Measurements from ENCODE around the gene FRMD6.

Gene FRMD6

DNA sequence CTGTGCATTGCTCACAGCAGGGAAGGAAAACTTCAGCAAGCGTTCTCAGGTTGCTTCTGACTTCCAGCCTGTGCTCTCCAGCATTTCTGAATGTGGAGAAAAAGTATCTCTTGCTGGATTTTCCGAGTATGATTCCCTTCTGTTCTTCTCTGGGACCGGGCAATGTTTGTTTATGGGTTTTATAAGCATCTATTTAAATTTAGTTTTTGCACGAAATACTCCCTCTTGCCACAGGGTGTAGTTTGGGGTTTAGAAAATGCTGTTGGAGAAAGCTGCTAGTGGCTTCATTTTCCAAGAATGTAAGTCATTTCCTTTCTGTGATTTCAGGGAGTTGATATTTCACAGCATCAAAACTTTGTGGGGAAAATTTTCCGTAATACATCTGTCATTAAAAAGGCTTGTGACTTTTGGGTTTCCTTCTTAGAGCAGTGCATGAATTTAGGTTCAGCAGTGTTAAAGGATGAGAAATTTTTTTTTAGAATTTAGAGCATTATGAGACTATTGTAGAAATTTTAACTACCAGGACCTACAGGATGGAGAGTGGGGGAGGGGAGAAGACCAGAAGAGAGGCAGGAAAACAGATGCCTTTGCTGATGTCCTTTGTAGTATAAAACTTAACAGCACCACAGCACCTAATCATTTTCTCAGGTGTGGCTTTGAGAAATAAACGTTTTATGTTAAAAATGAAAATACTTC, 1.5 kb downstream of the FRMD6 start:
- TF ChIP-seq, protein P1, sequence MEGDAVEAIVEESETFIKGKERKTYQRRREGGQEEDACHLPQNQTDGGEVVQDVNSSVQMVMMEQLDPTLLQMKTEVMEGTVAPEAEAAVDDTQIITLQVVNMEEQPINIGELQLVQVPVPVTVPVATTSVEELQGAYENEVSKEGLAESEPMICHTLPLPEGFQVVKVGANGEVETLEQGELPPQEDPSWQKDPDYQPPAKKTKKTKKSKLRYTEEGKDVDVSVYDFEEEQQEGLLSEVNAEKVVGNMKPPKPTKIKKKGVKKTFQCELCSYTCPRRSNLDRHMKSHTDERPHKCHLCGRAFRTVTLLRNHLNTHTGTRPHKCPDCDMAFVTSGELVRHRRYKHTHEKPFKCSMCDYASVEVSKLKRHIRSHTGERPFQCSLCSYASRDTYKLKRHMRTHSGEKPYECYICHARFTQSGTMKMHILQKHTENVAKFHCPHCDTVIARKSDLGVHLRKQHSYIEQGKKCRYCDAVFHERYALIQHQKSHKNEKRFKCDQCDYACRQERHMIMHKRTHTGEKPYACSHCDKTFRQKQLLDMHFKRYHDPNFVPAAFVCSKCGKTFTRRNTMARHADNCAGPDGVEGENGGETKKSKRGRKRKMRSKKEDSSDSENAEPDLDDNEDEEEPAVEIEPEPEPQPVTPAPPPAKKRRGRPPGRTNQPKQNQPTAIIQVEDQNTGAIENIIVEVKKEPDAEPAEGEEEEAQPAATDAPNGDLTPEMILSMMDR (IDR thresholded peaks at IDR 0.05) = peak; percentile 20
- Histone ChIP-seq H3K4me3 (ENCODE audit: low read depth, low read length) (peak overlapping the region; percentile 75), H3K9me3 (ENCODE audit: control insufficient read depth, low read length) (no peaks in the 10 kb centered on the region), H3K79me2 (peaks cover 7% of the 10 kb centered on the region), H3K4me2 (ENCODE audit: low read length) (peak overlapping the region; percentile 92), H3K36me3 (ENCODE audit: control insufficient read depth, insufficient read depth, low read length) (no peaks in the 10 kb centered on the region), H3K4me1 (peaks cover 2% of the 10 kb centered on the region), H3K9ac (no peak overlapping the region), H2AFZ (peak overlapping the region; percentile 98), H3K27ac (peak overlapping the region; percentile 22), H3K27me3 (ENCODE audit: control insufficient read depth, insufficient read depth, low read length) (no peaks in the 10 kb centered on the region)

DNA sequence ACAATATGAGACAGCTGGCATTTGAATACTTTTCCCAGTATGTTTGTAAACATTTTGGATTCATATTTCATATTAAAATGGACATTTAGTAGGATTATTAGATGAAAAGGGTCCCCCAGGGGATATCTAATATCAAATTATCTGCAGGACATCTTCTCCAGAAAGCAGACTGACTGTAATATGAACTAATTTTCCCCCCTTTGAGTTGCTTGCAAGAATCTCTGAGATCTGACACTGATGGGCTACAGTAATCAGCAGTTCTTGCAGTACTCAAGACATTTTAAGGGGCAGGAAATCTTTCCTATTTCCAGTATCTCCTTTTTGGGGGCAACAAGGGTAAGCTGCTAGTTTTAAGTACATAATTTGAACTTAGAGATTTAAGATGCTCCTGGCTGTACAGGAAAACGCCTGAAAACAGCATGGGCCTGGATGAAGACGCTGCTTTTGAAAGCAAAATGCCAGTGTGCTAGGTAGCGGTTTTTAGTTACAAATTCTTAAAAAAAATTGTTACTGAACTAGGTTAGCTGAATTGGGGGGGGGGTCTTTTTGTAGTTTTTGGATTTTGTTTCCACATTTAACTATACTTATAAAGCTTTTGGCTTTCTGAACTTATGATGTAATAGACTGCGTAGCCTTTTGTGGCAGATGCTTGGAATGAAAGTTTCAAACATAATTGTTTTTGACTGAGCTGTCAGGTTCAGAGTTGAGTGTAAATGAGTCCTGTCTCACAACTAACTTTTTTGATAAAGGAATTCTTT, 2.2 kb downstream of the FRMD6 start:
- no peak overlapping the region for H3K4me2 ChIP-seq (ENCODE audit: low read length)
- no peak overlapping the region for H3K9ac ChIP-seq
- no peak overlapping the region for H3K4me3 ChIP-seq (ENCODE audit: low read depth, low read length)
- peaks cover 2% of the 10 kb centered on the region for H3K4me1 ChIP-seq
- peak overlapping the region; percentile 22 for H3K27ac ChIP-seq
- H2AFZ ChIP-seq = no peak overlapping the region
- TF ChIP-seq, protein P1 (IDR thresholded peaks at IDR 0.05) = no peak
- H3K36me3 ChIP-seq (ENCODE audit: control insufficient read depth, insufficient read depth, low read length) = no peaks in the 10 kb centered on the region
- H3K9me3 ChIP-seq (ENCODE audit: control insufficient read depth, low read length) = no peaks in the 10 kb centered on the region
- H3K27me3 ChIP-seq (ENCODE audit: control insufficient read depth, insufficient read depth, low read length) = no peaks in the 10 kb centered on the region
- peaks cover 9% of the 10 kb centered on the region for H3K79me2 ChIP-seq

DNA sequence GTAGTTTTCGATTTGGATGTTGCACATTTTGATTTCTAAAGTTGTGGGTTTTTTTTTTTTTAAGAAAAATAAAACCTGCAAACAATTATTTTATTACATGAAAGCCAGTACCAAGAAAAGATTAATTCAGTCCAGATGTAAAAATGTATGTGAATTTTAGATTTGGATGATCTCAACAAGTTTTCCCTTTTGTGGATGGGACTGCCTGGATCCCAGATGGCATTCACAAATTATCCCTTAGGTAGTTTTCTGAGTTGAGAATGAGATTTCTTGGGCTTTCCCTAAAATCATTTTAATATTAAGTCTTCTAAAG, 2.8 kb downstream of the FRMD6 start:
- Histone ChIP-seq H3K27ac (no peak overlapping the region), H3K27me3 (ENCODE audit: control insufficient read depth, insufficient read depth, low read length) (no peaks in the 10 kb centered on the region), H3K4me1 (peaks cover 2% of the 10 kb centered on the region), H3K9me3 (ENCODE audit: control insufficient read depth, low read length) (no peaks in the 10 kb centered on the region), H3K4me2 (ENCODE audit: low read length) (no peak overlapping the region), H3K9ac (no peak overlapping the region), H3K4me3 (ENCODE audit: low read depth, low read length) (no peak overlapping the region), H3K36me3 (ENCODE audit: control insufficient read depth, insufficient read depth, low read length) (no peaks in the 10 kb centered on the region), H3K79me2 (peaks cover 9% of the 10 kb centered on the region), H2AFZ (no peak overlapping the region)
- TF ChIP-seq, protein P1 (IDR thresholded peaks at IDR 0.05) = no peak

DNA sequence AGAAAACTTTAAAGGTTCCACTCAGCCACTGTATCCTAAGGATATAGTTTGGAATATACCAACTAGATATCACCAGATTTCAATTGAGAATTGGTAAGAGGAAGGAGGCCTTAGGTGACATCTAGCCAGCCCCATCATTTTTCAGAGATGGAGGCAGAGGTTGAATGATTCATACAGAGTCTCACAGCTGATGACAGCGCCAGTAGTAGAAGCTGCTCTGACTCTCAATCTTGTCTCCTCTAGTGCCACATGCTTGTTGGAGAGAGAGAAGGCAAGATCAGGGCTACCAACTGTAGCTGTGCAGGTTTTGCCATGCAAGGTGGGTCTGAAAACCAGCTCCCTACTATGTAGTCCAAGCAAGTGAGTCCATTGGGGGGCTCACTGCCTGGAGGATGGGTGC, 6.1 kb downstream of the FRMD6 start:
- H3K27me3 ChIP-seq (ENCODE audit: control insufficient read depth, insufficient read depth, low read length) = no peaks in the 10 kb centered on the region
- H3K4me1 ChIP-seq = peaks cover 2% of the 10 kb centered on the region
- no peak overlapping the region for H3K27ac ChIP-seq
- H3K79me2 ChIP-seq = peaks cover 9% of the 10 kb centered on the region
- TF ChIP-seq, protein P1 (IDR thresholded peaks at IDR 0.05) = no peak
- H3K9me3 ChIP-seq (ENCODE audit: control insufficient read depth, low read length) = no peaks in the 10 kb centered on the region
- H3K4me2 ChIP-seq (ENCODE audit: low read length) = no peak overlapping the region
- no peak overlapping the region for H2AFZ ChIP-seq
- H3K4me3 ChIP-seq (ENCODE audit: low read depth, low read length) = no peak overlapping the region
- H3K9ac ChIP-seq = no peak overlapping the region
- no peaks in the 10 kb centered on the region for H3K36me3 ChIP-seq (ENCODE audit: control insufficient read depth, insufficient read depth, low read length)

Data from parathyroid adenoma (tissue), 2 donors.